Esophagus muscularis mucosa (tissue), 4 donors: ENCODE results near the gene LINGO4. TPM values are rescaled to one million over a fixed set of nuclear protein-coding genes. Genes with fewer than 3 reads are reported as not detected.
"Not testable (repeated sequence)": the region's sequence is repeated elsewhere in the genome, so short reads cannot be mapped to it uniquely, and the experiment has no call there.

Experiments used
- DNase-seq: peaks from one replicate; pipeline ENCODE4 v3.0.0-alpha.2; 2017; ENCODE audit errors: extremely low spot score
- H3K27ac ChIP-seq, 4 donors: fragments of 200-600 bp; sonication (generic); replicated peaks in 1 of 4; 1 replicate in 3 of 4; 2 replicates in 1 of 4; pipeline ENCODE4 v1.5.1; 2016 to 2019; ENCODE audit warnings: mild to moderate bottlenecking in 1 of 4
- H3K27me3 ChIP-seq, 4 donors: fragments of 200-600 bp; sonication (generic); one replicate each; pipeline versions ENCODE4 v1.5.1 to v1.6.0; 2016 to 2019
- H3K36me3 ChIP-seq, 4 donors: fragments of 200-600 bp; sonication (generic); one replicate each; pipeline ENCODE4 v1.5.1; 2016 to 2019
- H3K4me1 ChIP-seq, 4 donors: fragments of 200-600 bp; sonication (generic); one replicate each; pipeline ENCODE4 v1.5.1; 2016 to 2019
- H3K4me3 ChIP-seq, 4 donors: fragments of 200-600 bp; sonication (generic); 1 replicate in 2 of 4; 2 replicates in 2 of 4; pipeline ENCODE4 v1.5.1; 2016 to 2019; ENCODE audit warnings: mild to moderate bottlenecking in 4 of 4, moderate library complexity in 1 of 4
- H3K9me3 ChIP-seq, 4 donors: fragments of 200-600 bp; sonication (generic); 1 replicate in 3 of 4; 2 replicates in 1 of 4; pipeline ENCODE4 v1.5.1; 2016 to 2019
- CTCF ChIP-seq, 3 experiments: fragments of 200-600 bp in 2 of 3; fragments of 450-650 bp in 1 of 3; sonication (generic) in 2 of 3; IDR thresholded peaks; one replicate each; pipeline ENCODE4 v1.5.1; 2017 to 2019; ENCODE audit warnings: antibody characterized with exemption in 3 of 3, mild to moderate bottlenecking in 2 of 3, moderate library complexity in 1 of 3
- EP300 ChIP-seq: sonication (generic); formaldehyde crosslinking; IDR thresholded peaks from one replicate; pipeline ENCODE4 v1.6.1; 2017; ENCODE audit warnings: antibody characterized with exemption
- POLR2A ChIP-seq: fragments of 450-650 bp; IDR thresholded peaks from one replicate; pipeline ENCODE4 v1.6.1; 2017; ENCODE audit warnings: antibody characterized with exemption, moderate library complexity, mild to moderate bottlenecking, low read depth
- POLR2AphosphoS5 ChIP-seq, 2 donors: sonication (generic); formaldehyde crosslinking; IDR thresholded peaks; one replicate each; pipeline ENCODE4 v1.6.1; 2017; ENCODE audit warnings: antibody characterized with exemption in 2 of 2
- WGBS: methylation state at CpG from one replicate; pipeline ENCODE4 v1.1.5; 2018; 5-methylcytosine and 5-hydroxymethylcytosine counted together
- intact Hi-C: fragments of 100-400 bp; cut with DNase I; formaldehyde crosslinking; loops from one replicate; pipeline ENCODE4 v1.15.1; 2023
- total RNA-seq, 4 donors: library from RNA; depleted of rRNA; stranded (reverse); fragments of >200 nt; gene quantifications; one replicate each; pipeline versions ENCODE4 v1.1.0 to v1.2.1, GENCODE V29; 2016

LINGO4 gene
- total RNA-seq, 4 donors from 2014 or later: not detected

- DNase-seq: no peak
- no peaks in the 10 kb centered on the region for H3K27me3 ChIP-seq
- no peaks in the 10 kb centered on the region for H3K9me3 ChIP-seq
- peaks cover 4 to 67% (median 37%) of the 10 kb centered on the region in 4 donors for H3K36me3 ChIP-seq
- intact Hi-C loops: no loop called here
- WGBS: 79% methylated on average over 5 of the region's 5 CpGs
- H3K4me1 ChIP-seq: no peaks in the 10 kb centered on the region
- TF ChIP-seq EP300 (no peak), POLR2A (no peak), POLR2AphosphoS5 (IDR thresholded peaks at IDR 0.05) (no peak), CTCF (IDR thresholded peaks at IDR 0.05) (no peak)
- no peak overlapping the region for H3K27ac ChIP-seq
- H3K4me3 ChIP-seq: no peak overlapping the region
Observed at GRCh38 chr1:151773702-151774101, 31.5 kb downstream of the LINGO4 start.

GRCh38 chr1:151769270-151769669 lies 35.9 kb downstream of the LINGO4 start:
- DNase-seq, H3K9me3 ChIP-seq, H3K4me1 ChIP-seq, H3K4me3 ChIP-seq, H3K27ac ChIP-seq, H3K27me3 ChIP-seq: not testable (repeated sequence)
- intact Hi-C loops: loop anchor here (10.0 kb wide), 1 partner anchor 66 kb away; the partner anchor contains the start of genes C2CD4D and RORC
- H3K36me3 ChIP-seq: peaks cover 0 to 22% (median 4%) of the 10 kb centered on the region in 4 donors
- WGBS: no CpG with 5 or more reads among the region's 34 CpGs

- WGBS: 72% methylated on average over 4 of the region's 7 CpGs
- not testable (repeated sequence) for DNase-seq
- peaks cover 0 to 15% (median 2%) of the 10 kb centered on the region in 4 donors for H3K36me3 ChIP-seq
Observed at GRCh38 chr1:151768351-151769066, 36.7 kb downstream of the LINGO4 start.

GRCh38 chr1:151763990-151764389 lies 41.2 kb downstream of the LINGO4 start:
- Histone ChIP-seq H3K4me1 (peaks cover 9 to 20% (median 15%) of the 10 kb centered on the region in 4 donors), H3K36me3 (peaks cover 25 to 33% (median 29%) of the 10 kb centered on the region in 4 donors), H3K27me3 (no peaks in the 10 kb centered on the region), H3K4me3 (peak overlapping the region; percentile 72 to 95 (median 86)), H3K9me3 (no peaks in the 10 kb centered on the region), H3K27ac (peak overlapping the region; percentile 85 to 94 (median 90))
- DNase-seq: no peak
- no peak for TF ChIP-seq POLR2AphosphoS5 (IDR thresholded peaks at IDR 0.05)
- no peak for TF ChIP-seq EP300
- no peak for TF ChIP-seq POLR2A
- no peak for TF ChIP-seq CTCF (IDR thresholded peaks at IDR 0.05)
- intact Hi-C loops: loop anchor here (2.0 to 10.0 kb wide), 2 partner anchors 27 to 71 kb away; partner anchors contain the start of genes C2CD4D, RORC and TDRKH
- WGBS: 59% methylated on average over 10 of the region's 10 CpGs

More at GRCh38 chr1:151768351-151769066, 36.7 kb downstream of the LINGO4 start:
- not testable (repeated sequence) for H3K27me3 ChIP-seq, H3K27ac ChIP-seq, H3K9me3 ChIP-seq, H3K4me1 ChIP-seq, H3K4me3 ChIP-seq
- intact Hi-C loops: loop anchor here (10.0 kb wide), 1 partner anchor 66 kb away; the partner anchor contains the start of genes C2CD4D and RORC

GRCh38 chr1:151762941-151763921 lies 42.0 kb downstream of the LINGO4 start, which contains the start of gene MRPL9:
MRPL9 (minus strand) TSS chr1:151763496; CDS start chr1:151763479, 17 bp downstream.
- TF ChIP-seq POLR2A: no peak
- peak; percentile 63 to 75 for TF ChIP-seq POLR2AphosphoS5 (IDR thresholded peaks at IDR 0.05)
- H3K9me3 ChIP-seq: no peaks in the 10 kb centered on the region
- no peaks in the 10 kb centered on the region for H3K27me3 ChIP-seq
- DNase-seq: peak; percentile 95
- 0% methylated on average over 11 of the region's 68 CpGs for WGBS
- peak within 1 kb of the TSS; percentile 72 to 95 (median 86) for H3K4me3 ChIP-seq
- H3K4me1 ChIP-seq: peaks cover 9 to 20% (median 15%) of the 10 kb centered on the region in 4 donors
- peaks cover 32 to 41% (median 36%) of the 10 kb centered on the region in 4 donors for H3K36me3 ChIP-seq
- H3K27ac ChIP-seq: peak within 1 kb of the TSS; percentile 85 to 94 (median 90)
- intact Hi-C loops: loop anchor here (10.0 kb wide), 1 partner anchor 72 kb away; the partner anchor contains the start of genes C2CD4D and RORC
